Measurements from ENCODE around the gene ALS2CL. TPM values are rescaled to one million over a fixed set of nuclear protein-coding genes. Genes with fewer than 3 reads are reported as not detected.

The ALS2CL gene
- total RNA-seq, 4 donors from 2014 or later = 86.5 to 175 (median 105) TPM

DNA sequence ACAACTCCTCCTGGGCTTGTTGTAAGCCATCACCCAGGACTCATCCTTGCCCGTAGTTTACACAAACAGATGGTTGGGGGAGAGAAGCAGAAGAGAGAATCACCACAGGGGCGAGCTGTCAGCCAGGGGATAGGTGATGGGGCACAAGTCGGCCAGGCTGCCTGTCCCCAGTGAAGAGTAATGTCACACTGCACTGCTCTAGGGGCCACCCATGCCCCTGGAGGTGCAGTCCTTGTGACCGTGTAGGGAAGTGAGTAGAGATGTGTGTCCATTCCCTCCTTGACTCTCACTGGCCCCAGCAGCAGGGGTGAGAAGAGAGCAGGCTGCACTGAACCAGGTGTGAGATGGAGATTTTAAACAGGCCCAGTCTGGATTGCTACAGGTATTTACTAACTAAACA, 41.3 kb upstream of the ALS2CL start:
- WGBS, 2 donors = 74 to 80% methylated on average over 4 of the region's 4 CpGs
- intact Hi-C loops (cut with DNase I; ENCODE audit: low total_unique reads) = no loop called here
- peak in 1 of 2 donors; percentile 53 for DNase-seq (ENCODE audit: low spot score in 2 of 2)
- no peak overlapping the region for H3K4me3 ChIP-seq (ENCODE audit: low read depth, poor library complexity, severe bottlenecking)
- no peak for TF ChIP-seq POLR2A (IDR thresholded peaks at IDR 0.05)
- TF ChIP-seq, protein P1, sequence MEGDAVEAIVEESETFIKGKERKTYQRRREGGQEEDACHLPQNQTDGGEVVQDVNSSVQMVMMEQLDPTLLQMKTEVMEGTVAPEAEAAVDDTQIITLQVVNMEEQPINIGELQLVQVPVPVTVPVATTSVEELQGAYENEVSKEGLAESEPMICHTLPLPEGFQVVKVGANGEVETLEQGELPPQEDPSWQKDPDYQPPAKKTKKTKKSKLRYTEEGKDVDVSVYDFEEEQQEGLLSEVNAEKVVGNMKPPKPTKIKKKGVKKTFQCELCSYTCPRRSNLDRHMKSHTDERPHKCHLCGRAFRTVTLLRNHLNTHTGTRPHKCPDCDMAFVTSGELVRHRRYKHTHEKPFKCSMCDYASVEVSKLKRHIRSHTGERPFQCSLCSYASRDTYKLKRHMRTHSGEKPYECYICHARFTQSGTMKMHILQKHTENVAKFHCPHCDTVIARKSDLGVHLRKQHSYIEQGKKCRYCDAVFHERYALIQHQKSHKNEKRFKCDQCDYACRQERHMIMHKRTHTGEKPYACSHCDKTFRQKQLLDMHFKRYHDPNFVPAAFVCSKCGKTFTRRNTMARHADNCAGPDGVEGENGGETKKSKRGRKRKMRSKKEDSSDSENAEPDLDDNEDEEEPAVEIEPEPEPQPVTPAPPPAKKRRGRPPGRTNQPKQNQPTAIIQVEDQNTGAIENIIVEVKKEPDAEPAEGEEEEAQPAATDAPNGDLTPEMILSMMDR (IDR thresholded peaks at IDR 0.05) = no peak

DNA sequence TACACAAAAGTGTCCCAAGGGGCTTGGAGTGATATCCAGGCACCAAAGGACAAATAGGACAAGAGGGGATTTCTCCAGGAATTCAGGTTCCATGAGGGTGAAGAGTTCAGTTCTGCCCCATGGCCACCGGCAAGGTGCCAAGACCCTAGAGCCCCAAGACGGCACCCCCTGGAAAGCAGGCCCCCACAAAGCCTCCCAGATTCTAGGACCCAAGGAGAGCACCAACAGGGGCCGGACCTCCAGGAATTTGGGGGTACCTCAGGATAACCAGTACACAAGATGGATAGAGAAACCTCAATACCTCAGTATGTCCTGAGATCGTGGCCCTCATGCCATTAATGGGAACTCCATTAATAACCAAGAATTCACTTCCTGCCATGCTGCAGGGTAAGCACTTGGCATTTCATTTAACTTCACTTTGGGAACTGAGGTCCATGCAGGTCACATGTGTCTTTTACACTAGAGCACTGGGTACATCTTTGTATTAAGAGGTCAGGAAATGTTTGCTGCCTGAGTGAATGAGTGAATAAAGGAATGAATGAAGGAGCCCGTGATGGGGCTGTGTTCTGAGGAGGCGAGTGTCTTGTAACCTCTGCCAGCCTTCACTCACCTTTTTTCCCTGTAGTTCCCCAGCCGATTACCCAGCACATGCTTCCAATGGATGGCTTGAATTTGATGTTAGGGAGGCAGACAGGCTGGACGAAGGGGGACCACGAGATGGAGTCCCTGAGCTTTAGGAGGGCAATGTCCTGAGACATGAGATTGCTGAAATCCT, 39.7 kb upstream of the ALS2CL start:
- DNase-seq (ENCODE audit: low spot score in 2 of 2) = peak in 1 of 2 donors; percentile 68
- intact Hi-C loops (cut with DNase I; ENCODE audit: low total_unique reads) = no loop called here
- TF ChIP-seq, protein P1 (IDR thresholded peaks at IDR 0.05) = no peak
- no peak for TF ChIP-seq POLR2A (IDR thresholded peaks at IDR 0.05)
- H3K4me3 ChIP-seq (ENCODE audit: low read depth, poor library complexity, severe bottlenecking) = no peak overlapping the region
- WGBS, 2 donors = 81 to 85% methylated on average over 8 to 9 of the region's 9 CpGs

DNA sequence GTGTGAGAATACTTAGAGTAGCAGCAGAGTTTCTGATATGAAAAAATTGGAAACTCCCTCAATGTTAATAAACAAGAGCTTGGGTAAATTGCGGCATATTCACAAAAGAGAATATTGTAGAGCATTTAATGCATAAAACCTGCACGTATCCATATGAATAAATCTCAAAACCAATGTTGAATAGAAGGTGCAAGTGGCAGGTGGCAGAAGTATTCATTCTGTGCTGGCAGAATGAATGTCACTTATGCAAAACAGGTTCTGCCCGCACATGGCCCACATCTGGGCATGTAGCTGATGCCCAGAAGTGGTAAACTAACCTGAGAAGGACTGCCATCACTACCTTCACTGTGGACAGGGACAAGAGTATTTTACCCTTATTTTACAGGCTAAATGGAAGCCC, 38.3 kb upstream of the ALS2CL start:
- DNase-seq (ENCODE audit: low spot score in 2 of 2) = no peak
- intact Hi-C loops (cut with DNase I; ENCODE audit: low total_unique reads) = no loop called here
- TF ChIP-seq POLR2A (IDR thresholded peaks at IDR 0.05) = no peak
- TF ChIP-seq, protein P1 (IDR thresholded peaks at IDR 0.05) = no peak
- no peak overlapping the region for H3K4me3 ChIP-seq (ENCODE audit: low read depth, poor library complexity, severe bottlenecking)
- 71 to 81% methylated on average over 3 of the region's 3 CpGs for WGBS, 2 donors

DNA sequence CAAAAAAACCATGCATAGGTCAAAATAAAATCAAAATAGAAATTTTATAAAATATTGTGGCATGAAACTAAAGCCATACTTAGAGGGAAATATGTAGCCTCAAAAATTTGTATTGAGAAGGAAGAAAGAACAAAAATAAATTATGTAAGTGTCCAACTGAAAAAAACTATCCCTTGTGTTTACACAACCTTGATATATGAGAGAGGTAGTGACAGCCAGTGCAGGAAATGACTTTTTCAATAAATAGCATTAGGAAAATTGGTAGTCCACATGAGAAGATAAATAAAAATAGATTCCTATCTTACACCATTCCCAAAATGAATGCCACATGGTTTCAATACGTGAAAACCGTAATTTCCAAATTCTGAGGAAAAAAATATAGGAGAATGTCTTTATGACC, 37.3 kb upstream of the ALS2CL start:
- intact Hi-C loops (cut with DNase I; ENCODE audit: low total_unique reads) = no loop called here
- no peak overlapping the region for H3K4me3 ChIP-seq (ENCODE audit: low read depth, poor library complexity, severe bottlenecking)
- WGBS, 2 donors = 51 to 75% methylated on average over 2 of the region's 2 CpGs
- DNase-seq (ENCODE audit: low spot score in 2 of 2) = no peak
- TF ChIP-seq POLR2A (IDR thresholded peaks at IDR 0.05) = no peak
- TF ChIP-seq, protein P1 (IDR thresholded peaks at IDR 0.05) = no peak

DNA sequence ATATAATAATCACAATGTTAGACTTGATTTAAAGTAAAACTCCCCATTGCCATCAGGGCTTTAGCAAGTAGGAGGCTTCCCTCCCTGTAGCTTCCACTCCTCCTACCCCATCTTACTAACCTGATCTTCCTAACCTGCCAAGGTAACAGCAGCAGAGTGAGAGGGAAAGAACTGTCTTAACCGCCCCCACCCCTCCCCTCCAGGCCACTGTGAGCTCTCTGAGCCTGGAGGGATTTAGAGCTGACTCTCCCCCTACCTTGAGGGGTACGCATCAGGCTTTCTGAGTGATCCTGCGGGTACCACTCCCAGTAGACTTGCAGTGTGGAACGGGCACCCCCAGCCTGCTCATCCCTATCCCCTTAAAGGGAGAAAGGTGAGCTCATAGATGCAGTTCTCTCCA, 35.6 kb upstream of the ALS2CL start:
- intact Hi-C loops (cut with DNase I; ENCODE audit: low total_unique reads) = no loop called here
- DNase-seq (ENCODE audit: low spot score in 2 of 2) = peak in 1 of 2 donors; percentile 56
- WGBS, 2 donors = 85 to 88% methylated on average over 4 of the region's 4 CpGs
- TF ChIP-seq, protein P1 (IDR thresholded peaks at IDR 0.05) = no peak
- no peak for TF ChIP-seq POLR2A (IDR thresholded peaks at IDR 0.05)
- no peak overlapping the region for H3K4me3 ChIP-seq (ENCODE audit: low read depth, poor library complexity, severe bottlenecking)
